Activated CD4-positive, alpha-beta T cell treated with anti-CD3 and anti-CD28 coated beads, Interleukin-2, amount 50 U/mL, for 48 hours (primary cell): ENCODE data around the gene SPRR5.

ENCODE experiments used
- DNase-seq, 2 experiments: peaks; one replicate each; pipeline ENCODE4 v3.0.0-alpha.2; 2020

Gene SPRR5

GRCh38 chr1:152946651-152947256 is at the start of gene SPRR5:
Gene SPRR5, plus strand, starts transcription at chr1:152947206. Its CDS starts 1,349 bp downstream, at chr1:152948555.
- DNase-seq, result no peak

- no peak for DNase-seq
Observed at GRCh38 chr1:152899027-152899426, 48.0 kb upstream of the SPRR5 start.

GRCh38 chr1:152899883-152900282 is 47.1 kb upstream of the SPRR5 start:
- DNase-seq, result no peak

DNA sequence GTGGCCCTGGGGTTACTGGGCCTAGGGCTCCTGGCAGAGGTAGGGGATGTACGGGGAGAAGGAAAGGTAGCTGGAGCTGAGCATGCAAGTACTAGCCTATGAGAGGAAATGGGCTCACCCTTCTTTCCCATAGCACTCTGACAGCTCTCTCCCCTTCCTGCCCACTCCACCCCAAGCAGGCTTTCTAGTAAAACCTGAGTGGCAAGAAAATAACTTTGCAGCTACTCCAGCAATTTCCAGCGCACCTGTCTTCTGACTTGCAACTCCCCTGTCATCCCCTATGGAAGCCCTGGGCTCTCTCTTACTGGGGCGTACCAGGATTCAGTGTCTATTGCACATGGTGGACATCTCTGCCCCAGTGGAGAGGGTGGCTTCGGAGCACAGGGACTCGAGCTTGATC is 45.4 kb upstream of the SPRR5 start:
- DNase-seq, result no peak

GRCh38 chr1:152902636-152903035 is 44.4 kb upstream of the SPRR5 start:
- no peak for DNase-seq

DNA sequence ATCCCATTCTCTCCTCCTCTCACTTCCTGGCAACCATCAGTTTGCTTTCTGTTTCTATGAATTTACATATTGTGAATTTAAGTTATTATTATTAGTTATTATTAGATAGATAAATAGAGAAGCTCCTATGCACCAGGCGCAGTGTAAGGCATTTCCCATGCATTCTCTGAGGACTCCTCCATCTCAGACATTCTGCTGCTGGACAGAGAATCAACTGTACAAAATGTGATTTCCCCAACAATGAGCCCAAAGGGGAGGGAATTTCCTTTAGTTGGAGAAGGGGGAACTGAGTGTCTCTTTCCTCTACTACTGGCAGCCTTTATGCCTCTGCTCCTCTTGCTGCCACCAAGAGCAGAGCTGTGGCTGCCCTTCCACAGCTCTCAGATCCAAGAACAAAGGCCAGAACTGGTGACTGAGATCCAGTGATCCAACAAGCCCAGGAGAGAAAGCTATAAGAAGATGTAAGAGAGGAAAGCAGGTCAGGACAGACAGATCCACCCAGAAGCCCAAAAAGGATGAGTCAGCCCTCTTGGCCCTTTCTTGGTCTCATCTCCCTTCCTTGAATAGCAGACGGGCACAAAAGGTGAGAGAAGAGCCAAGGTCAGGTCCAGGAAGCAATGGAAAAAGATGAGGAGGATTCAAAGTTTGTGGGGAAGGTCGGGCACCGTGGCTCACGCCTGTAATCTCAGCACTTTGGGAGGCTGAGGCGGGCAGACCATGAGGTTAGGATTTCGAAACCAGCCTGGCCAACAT is 42.1 kb upstream of the SPRR5 start:
- no peak for DNase-seq

DNA sequence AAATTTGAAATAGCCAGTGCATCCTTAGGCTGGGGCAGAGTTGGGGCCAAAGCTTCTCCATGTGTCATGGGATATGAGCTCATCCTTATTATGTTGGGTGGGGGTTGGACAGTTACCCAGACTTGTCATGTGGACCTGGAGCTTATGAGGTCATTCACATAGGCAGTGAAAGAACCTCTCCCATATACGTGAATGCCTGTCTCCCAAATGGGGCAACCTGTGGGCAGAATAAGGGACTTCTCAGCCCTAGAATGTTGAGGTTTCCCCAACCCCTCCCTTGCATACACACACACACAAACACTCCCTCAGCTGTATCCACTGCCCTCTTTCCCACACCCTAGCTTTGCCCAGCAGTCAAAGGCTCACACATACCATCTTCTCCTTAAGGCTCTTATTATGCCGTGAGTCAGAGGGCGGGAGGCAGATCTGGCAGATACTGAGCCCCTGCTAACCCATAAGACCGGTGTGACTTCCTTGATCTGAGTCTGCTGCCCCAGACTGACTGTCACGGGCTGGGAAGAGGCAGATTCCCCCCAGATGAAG is 40.9 kb upstream of the SPRR5 start:
- no peak for DNase-seq

DNA sequence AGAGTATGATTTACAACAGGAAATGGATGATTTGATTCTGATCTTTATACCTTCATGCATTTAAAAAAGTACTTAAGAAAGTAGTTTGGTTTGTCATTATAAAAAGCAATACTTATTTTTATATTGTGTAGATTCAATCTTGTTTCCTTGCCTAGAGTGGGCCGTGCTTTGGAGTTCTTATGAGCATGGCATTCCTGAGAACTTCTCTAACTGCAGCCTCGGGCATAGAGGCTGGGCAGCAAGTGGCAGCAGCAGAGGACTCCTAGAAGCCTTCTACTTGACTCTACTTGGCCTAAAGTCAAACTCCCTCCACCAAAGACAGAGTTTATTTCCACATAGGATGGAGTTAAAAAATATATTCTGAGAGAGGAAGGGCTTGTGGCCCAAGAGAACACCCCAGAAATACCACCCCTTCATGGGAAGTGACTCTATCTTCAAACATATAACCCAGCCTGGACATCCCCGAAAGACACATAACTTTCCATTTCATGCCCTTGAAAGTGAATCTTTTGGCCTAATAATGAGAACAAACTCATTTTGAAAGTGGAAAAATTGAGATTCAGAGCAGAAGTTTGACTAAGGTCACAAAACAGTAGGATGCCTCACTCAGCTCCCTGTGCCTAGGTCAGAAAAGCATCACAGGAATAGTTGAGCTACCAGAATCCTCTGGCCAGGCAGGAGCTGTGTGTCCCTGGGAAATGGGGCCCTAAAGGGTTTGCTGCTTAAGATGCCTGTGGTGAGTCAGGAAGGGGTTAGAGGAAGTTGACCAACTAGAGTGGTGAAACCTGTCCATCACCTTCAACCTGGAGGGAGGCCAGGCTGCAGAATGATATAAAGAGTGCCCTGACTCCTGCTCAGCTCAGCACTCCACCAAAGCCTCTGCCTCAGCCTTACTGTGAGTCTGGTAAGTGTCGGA is 39.1 kb upstream of the SPRR5 start, which contains the start of gene IVL:
TSS of gene IVL (plus strand) at position 861 of the 916 bp plus-strand sequence. CDS start 1,252 bp downstream, outside the sequence.
- no peak for DNase-seq

DNA sequence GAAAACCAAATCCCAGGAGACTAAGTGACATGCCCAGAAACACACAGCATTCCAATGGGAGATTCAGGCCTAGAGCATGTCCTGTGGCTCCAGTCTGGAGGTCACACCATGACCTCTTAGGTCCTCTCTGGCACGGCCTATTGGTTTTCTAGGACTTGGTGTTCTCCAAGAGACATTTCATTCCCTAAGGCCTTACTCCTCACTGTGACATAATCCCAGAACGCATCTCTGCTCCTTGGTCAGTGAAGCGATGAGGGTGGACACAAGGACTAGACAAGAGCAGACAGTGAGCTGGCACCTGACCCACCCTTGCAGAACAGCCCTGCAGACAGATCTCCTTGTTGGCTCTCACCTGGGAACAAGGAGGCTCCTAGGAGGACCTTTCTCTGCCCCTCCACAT is 37.8 kb upstream of the SPRR5 start:
- DNase-seq, result no peak

- no peak for DNase-seq
Observed at GRCh38 chr1:152912471-152912870, 34.5 kb upstream of the SPRR5 start.

DNA sequence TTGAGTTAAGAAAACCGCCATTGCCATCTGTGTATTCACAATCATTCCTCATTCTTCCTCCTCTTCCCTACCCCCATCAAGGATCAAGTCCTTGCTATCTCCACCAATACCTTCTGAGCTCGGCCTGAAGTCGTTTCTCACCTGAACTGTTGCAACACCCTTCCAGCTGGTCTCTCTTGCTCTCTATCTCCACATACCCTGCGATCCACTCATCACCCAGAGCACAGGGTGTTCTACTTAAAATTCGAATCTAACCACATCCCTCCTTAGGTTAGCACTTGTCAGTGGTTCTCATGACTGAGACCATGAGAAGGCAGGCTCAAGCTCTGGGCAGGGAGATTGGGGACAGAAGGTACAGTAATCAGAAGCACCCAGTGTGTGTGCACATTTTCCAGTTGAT is 34.1 kb upstream of the SPRR5 start:
- no peak for DNase-seq

- DNase-seq, result no peak
Observed at GRCh38 chr1:152917794-152918193, 29.2 kb upstream of the SPRR5 start.

DNA sequence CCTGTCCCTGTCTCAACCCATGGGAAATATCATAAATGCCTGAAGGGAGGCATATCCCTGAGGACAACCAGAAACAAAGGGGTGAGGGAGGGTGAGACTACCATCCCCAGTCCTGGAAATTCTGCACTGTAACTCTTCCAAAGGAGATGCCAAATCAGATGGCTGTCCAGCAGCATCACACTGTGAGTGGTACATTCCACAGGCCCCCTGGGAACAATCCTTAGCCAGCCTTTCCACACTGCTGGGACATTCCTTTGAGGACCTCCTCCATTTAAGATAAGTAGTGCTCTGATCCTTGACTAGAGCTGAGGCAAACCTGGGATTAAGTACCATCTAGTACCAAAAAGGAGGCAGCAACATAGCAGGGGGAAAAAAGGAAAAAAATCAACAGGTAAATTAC is 27.9 kb upstream of the SPRR5 start:
- no peak for DNase-seq

DNA sequence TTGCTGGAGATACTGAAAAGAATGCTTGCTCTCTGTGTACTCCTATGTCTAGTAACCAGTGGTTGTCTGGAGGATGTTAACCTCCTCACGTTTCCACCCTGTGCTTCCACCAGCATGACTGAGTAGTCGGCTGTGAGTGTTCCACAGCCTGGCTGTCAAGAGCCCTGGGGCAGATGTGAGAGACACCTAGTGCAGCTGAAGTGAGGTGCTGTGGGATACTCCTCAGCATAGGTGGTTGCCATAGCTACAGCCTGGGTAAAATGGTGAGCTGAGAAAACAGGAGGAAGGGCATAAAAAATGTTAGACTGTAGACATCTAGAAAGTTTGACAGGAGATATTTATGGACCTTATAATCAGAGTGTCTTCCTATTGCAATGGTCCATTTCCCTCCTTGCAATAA is 22.8 kb upstream of the SPRR5 start:
- DNase-seq, result no peak

GRCh38 chr1:152926091-152926490 is 20.9 kb upstream of the SPRR5 start:
- no peak for DNase-seq

DNA sequence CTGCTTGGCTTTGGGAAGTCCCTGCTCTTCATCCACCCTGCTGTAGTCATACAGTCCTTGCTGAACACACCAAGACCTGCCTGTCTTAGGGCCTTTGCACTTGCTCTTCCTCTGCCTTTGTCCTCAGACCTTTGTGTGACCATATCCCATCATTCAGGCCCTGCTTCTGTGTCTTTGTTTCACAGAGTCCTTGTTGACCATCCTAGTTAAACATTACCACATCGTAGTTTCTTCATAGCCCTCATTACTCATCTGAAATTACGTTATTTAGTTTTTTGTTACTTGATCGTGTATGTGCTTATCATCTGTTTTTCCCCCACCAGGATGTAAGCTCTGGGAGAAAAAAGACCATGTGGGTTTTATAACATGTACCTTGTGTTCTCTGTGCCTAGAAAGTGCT is 18.3 kb upstream of the SPRR5 start:
- DNase-seq, result no peak

DNA sequence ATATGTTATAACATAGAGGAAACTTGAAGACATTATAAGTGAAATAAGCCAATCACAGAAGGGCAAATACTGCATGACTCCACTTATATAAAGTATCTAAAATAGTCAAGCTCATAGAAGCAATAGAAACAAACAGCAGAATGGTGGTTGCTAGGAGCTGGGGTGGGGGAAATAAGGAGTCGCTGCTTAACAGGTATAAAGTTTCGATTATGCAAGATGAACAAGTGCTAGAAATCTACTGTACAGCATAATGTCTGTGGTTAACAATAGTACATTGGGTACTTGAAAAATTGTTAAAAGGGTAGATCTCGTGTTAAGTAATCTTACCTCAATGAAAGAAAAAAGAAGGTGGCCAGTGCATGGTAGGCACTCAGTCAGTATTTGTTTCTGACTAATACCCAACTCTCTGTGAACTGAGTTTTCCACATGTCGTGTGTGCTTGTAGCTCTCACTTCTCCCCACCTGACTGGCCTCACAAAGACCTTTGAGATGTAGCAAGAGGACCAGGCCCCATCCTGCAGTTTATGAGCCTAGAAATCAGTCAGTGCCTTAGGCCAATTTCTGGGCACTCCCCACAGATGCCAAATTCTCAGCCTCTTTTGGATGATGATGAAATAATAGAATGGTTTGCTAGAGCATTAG is 14.7 kb upstream of the SPRR5 start:
- no peak for DNase-seq

DNA sequence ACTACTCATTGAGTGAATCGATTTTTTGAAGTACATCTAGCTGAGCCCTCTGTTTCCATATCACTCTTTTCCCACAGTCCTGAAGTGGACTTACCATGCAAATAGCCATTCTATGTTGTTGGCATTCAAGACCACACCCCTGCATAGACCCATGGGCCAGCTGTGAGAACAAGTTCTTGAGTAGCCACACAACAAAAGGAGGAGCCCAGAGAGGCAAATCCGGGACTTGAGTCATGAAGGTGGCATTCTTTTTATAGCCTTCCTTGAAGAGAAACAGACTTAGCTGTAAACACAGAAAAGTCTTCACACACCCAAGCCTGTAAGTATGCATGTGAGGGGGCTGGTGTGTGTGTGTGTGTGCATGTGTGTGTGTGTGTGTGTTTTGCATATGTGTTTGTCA is 13.8 kb upstream of the SPRR5 start:
- DNase-seq, result no peak

- no peak for DNase-seq
Observed at GRCh38 chr1:152940614-152941013, 6.4 kb upstream of the SPRR5 start.

GRCh38 chr1:152941037-152941711 is 5.8 kb upstream of the SPRR5 start:
- DNase-seq, result no peak

DNA sequence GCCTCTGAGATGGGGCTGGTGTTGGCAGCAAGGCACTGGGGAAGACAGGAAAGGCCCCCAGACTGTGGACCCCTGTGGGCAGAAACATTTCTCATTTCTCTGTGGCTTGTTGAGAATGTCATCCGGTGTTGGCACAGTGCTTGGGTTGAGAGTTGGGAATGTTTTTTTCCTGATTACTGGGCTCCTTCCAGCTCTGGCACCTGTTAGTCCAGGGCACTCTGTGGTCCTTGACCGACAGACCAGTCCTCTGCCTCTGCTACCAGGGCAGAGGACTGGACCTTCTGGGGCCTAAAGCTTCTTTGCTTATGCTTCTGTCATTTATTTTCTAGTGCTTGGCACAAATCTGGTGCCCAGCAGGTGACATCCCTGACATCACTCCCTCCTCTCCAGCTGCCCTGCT is 4.8 kb upstream of the SPRR5 start:
- DNase-seq, result no peak

DNA sequence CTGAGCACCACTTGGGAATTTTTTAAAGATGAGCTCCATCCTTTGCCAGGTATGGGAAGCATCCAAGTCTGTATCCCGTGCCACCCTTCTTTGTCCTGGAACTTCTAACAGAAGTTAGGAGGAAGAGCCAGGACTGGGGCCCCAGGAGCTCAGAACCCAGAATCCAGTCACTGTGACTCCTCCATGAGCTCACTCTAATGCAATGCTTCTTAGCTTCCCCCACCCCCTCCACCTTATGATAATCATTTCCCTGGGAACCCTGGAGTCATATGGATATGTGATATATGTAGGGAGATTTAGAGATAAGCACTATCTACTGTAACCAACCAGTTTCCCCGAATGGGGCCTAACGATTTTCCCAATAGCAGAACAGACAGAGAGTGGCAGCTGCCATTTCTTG is 758 bp upstream of the SPRR5 start:
- DNase-seq, result no peak
